DND-41 (cell line): ENCODE data around the gene IL1F10.

Experiments
- ATAC-seq: fragments of 200-7000 bp; cut with Tn5 transposase; 3 replicates; pipeline ENCODE4 v1.9.1; 2021; ENCODE audit warnings: low read depth; ENCODE audit not compliant: insufficient read depth
- DNase-seq: peaks from one replicate; pipeline ENCODE4 v3.0.0-alpha.2; 2020
- H2AFZ ChIP-seq: 2 replicates; pipeline ENCODE4 v1.6.0; 2012; ENCODE audit warnings: low read depth, low read length
- H3K27ac ChIP-seq: 2 replicates; pipeline ENCODE4 v1.5.1; 2012; ENCODE audit warnings: low read length, inconsistent platforms
- H3K27me3 ChIP-seq: fragments of 200-600 bp; sonication (generic); 2 replicates; pipeline ENCODE4 v1.6.0; 2012; ENCODE audit warnings: low read length, mild to moderate bottlenecking, inconsistent platforms; ENCODE audit not compliant: insufficient read depth, poor library complexity
- H3K36me3 ChIP-seq: 2 replicates; pipeline ENCODE4 v1.5.1; 2012; ENCODE audit warnings: low read length, inconsistent platforms; ENCODE audit not compliant: insufficient read depth
- H3K4me1 ChIP-seq: 2 replicates; pipeline ENCODE4 v1.5.1; 2012; ENCODE audit warnings: mild to moderate bottlenecking, low read length; ENCODE audit not compliant: insufficient read depth
- H3K4me2 ChIP-seq: 2 replicates; pipeline ENCODE4 v1.6.0; 2012; ENCODE audit warnings: mild to moderate bottlenecking, moderate library complexity, low read length, inconsistent platforms; ENCODE audit not compliant: insufficient read depth
- H3K4me3 ChIP-seq, 2 experiments: fragments of 200-600 bp in 1 of 2; shearing (Covaris generic) in 1 of 2; 2 replicates each; pipeline ENCODE4 v1.5.1; 2012 to 2016; ENCODE audit warnings: inconsistent platforms in 2 of 2, low read length in 2 of 2, mild to moderate bottlenecking in 2 of 2, low read depth in 1 of 2, moderate library complexity in 1 of 2
- H3K79me2 ChIP-seq: 2 replicates; pipeline ENCODE4 v1.6.0; 2012; ENCODE audit warnings: low read length, inconsistent platforms; ENCODE audit not compliant: insufficient read depth
- H3K9ac ChIP-seq: 2 replicates; pipeline ENCODE4 v1.6.0; 2012; ENCODE audit warnings: low read depth, mild to moderate bottlenecking, inconsistent platforms, low read length, moderate library complexity
- H3K9me3 ChIP-seq: 2 replicates; pipeline ENCODE4 v1.5.1; 2012; ENCODE audit warnings: low read length, moderate library complexity, mild to moderate bottlenecking, inconsistent platforms; ENCODE audit not compliant: insufficient read depth, severe bottlenecking
- H4K20me1 ChIP-seq: 2 replicates; pipeline ENCODE4 v1.6.0; 2012; ENCODE audit warnings: low read length; ENCODE audit not compliant: insufficient read depth
- EZH2 ChIP-seq: IDR thresholded peaks from 3 replicates; pipeline ENCODE4 v1.6.1; 2012; ENCODE audit warnings: borderline replicate concordance, low read depth, mild to moderate bottlenecking, moderate library complexity, low read length, inconsistent platforms; ENCODE audit not compliant: severe bottlenecking
- TF ChIP-seq, protein P1 (sequence below): IDR thresholded peaks from 2 replicates; pipeline ENCODE4 v1.5.1; 2012; ENCODE audit warnings: borderline replicate concordance, low read length, moderate library complexity, mild to moderate bottlenecking; ENCODE audit not compliant: poor library complexity, severe bottlenecking; ENCODE audit errors: extremely low read depth

Gene IL1F10

DNA sequence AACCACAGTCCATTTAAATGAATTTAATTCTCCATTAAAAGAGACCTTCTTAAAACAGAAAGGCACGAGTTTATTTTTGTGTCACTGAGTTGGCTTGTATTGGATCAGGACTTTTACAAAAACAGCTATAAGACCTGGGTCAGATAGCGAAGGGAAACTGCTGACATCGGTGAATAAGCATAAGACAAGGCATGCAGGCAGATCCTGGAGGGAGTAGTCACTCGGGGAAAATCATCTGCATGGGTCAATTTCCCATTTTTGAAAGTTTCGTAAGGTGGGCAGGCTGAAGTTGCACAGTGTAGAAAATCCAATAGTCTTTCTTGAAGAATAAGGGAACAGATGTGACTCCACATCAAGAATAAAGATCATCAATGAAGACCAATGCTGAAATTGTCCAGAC is 28.1 kb upstream of the IL1F10 start:
- TF ChIP-seq, protein P1, sequence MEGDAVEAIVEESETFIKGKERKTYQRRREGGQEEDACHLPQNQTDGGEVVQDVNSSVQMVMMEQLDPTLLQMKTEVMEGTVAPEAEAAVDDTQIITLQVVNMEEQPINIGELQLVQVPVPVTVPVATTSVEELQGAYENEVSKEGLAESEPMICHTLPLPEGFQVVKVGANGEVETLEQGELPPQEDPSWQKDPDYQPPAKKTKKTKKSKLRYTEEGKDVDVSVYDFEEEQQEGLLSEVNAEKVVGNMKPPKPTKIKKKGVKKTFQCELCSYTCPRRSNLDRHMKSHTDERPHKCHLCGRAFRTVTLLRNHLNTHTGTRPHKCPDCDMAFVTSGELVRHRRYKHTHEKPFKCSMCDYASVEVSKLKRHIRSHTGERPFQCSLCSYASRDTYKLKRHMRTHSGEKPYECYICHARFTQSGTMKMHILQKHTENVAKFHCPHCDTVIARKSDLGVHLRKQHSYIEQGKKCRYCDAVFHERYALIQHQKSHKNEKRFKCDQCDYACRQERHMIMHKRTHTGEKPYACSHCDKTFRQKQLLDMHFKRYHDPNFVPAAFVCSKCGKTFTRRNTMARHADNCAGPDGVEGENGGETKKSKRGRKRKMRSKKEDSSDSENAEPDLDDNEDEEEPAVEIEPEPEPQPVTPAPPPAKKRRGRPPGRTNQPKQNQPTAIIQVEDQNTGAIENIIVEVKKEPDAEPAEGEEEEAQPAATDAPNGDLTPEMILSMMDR = no peak
- TF ChIP-seq EZH2 = no peak

DNA sequence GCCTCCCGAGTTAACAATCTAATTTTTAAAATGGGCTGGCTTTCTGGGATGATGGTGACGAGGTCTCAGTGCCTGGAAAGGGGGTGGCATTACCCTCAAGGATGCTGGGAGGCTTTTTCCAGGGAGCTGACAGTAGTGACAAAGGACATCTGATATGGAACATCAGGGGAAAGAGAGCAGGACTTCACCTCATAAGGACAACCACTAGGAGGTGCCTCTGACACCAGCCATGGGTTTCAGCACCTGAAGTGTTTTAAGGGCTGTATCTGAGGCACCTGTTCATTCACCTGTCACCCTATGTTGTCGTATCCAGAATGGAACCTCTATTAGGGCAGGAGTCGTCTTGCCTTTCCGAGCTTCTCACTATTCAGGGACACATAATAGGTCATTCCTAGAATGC is 25.9 kb upstream of the IL1F10 start:
- Histone ChIP-seq H3K4me1 (no peaks in the 10 kb centered on the region), H3K27me3 (peaks cover 9% of the 10 kb centered on the region), H2AFZ (no peak overlapping the region), H3K9me3 (no peaks in the 10 kb centered on the region), H3K27ac (no peak overlapping the region), H3K9ac (no peak overlapping the region), H3K36me3 (no peaks in the 10 kb centered on the region), H3K4me2 (no peak overlapping the region), H3K4me3 (no peak overlapping the region), H3K79me2 (no peaks in the 10 kb centered on the region), H4K20me1 (no peaks in the 10 kb centered on the region)
- DNase-seq = no peak
- TF ChIP-seq EZH2 = no peak
- TF ChIP-seq, protein P1 = no peak
- no peak for ATAC-seq

More for the DNA sequence above, 28.1 kb upstream of the IL1F10 start:
- no peak overlapping the region for H3K4me2 ChIP-seq
- H4K20me1 ChIP-seq = no peaks in the 10 kb centered on the region
- H3K4me3 ChIP-seq = no peak overlapping the region
- no peaks in the 10 kb centered on the region for H3K36me3 ChIP-seq
- DNase-seq = no peak
- H3K4me1 ChIP-seq = no peaks in the 10 kb centered on the region
- peaks cover 10% of the 10 kb centered on the region for H3K27me3 ChIP-seq
- no peak for ATAC-seq
- H3K9ac ChIP-seq = no peak overlapping the region
- H3K27ac ChIP-seq = no peak overlapping the region
- no peak overlapping the region for H2AFZ ChIP-seq
- H3K79me2 ChIP-seq = no peaks in the 10 kb centered on the region
- no peaks in the 10 kb centered on the region for H3K9me3 ChIP-seq

DNA sequence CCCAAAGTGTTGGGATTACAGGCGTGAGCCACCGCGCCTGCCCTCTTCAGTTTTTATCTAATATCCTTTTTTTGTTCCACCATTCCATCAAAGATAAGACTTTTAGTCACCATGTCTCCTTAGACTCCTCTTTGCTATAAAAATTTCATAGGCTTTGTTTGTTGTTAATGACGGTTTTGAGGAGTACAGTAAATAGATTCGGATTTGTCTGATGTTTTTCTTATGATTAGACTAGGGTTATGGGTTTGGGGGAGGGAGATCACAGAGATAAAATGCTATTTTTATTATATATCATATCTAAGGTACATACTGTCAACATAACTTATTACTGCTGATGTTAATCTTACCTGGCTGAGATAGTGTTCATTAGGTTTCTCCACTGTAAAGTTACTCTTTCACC is 21.3 kb upstream of the IL1F10 start:
- no peaks in the 10 kb centered on the region for H3K79me2 ChIP-seq
- H3K4me3 ChIP-seq = no peak overlapping the region
- no peaks in the 10 kb centered on the region for H3K36me3 ChIP-seq
- no peaks in the 10 kb centered on the region for H3K27me3 ChIP-seq
- ATAC-seq = no peak
- no peak overlapping the region for H3K27ac ChIP-seq
- no peak for DNase-seq
- H2AFZ ChIP-seq = no peak overlapping the region
- no peak overlapping the region for H3K4me2 ChIP-seq
- H3K9me3 ChIP-seq = no peaks in the 10 kb centered on the region
- no peaks in the 10 kb centered on the region for H4K20me1 ChIP-seq
- TF ChIP-seq, protein P1 = no peak
- TF ChIP-seq EZH2 = no peak
- H3K9ac ChIP-seq = no peak overlapping the region
- H3K4me1 ChIP-seq = no peaks in the 10 kb centered on the region
